Fibroblast of skin of left quadriceps (primary cell): ENCODE data around the gene LRRTM4.
"Not testable (repeated sequence)": the region's sequence is repeated elsewhere in the genome, so short reads cannot be mapped to it uniquely, and the experiment has no call there.

Experiments
- DNase-seq, 2 experiments: peaks; one replicate each; pipeline ENCODE4 v3.0.0-alpha.2; 2013; ENCODE audit warnings: low read depth in 2 of 2

Gene LRRTM4

DNA sequence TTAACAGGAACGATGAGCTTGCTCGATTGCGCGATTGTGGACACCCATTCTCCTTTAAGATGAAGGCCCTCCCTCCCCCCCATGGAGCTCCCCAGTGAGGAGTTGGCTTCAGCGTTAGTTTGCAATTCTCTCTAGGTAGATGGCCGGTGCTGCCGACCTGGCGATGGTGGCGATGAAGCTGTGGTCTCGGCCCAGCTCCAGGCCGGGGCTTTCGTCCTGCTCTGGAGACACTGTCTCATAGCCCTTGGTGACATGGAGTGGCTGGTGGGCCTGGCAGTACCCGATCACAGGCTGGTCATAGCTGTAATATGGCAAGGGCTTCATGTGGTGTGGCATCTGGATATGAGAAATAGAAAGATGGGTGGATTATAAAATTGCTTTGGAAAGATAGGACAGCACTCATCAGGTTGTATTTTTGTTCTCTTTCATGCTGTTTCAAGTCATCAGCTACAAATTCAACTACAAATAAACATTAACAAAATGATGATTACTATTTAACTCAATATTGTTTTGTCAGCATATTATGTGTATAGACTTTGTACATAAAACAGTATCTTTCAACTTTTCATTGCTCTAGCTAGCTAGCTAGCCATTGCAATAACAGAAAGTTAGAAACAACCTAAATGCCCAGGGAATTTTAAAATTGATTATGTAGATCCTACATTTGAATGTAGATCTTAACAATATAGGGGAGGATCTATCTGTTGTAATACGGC is 773.4 kb downstream of the LRRTM4 start:
- no peak for DNase-seq

DNA sequence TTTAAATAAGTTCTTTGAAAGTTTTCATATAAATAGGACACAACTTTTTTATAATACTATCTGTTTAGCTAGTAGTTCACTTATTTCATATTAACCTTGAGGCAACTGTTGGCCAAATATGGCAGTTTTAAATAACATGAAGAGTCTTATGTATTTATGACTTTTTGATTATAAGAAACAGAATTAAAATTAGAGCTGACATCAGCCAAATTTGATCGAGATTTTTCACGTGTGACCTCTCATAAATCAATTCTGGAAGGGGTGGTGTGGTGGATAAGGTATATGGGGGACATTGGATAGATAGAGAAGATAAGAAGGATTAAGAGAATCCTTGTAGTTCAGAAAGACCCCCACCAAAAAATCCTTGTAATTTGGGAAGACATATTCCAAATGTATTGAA is 776.6 kb downstream of the LRRTM4 start:
- DNase-seq, result no peak

DNA sequence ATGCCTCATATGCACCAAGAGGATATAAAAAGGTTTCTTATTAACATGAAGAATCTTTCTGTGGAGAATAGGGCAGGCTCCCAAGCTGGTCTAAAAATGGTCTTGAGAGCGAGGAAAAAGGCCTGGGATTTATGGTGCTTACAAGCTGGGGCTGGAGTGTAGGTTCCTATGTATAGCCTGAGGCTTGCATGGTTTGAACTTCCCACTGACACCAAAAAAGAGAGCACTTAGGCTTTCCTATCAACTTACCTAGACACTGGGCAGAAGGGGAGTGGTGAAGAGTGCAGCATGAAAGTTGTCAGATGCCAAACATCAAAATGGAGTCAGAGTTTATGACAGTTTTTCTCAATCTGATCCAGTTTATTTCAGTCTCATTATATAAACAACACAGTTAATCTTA is 784.6 kb downstream of the LRRTM4 start:
- no peak for DNase-seq

DNA sequence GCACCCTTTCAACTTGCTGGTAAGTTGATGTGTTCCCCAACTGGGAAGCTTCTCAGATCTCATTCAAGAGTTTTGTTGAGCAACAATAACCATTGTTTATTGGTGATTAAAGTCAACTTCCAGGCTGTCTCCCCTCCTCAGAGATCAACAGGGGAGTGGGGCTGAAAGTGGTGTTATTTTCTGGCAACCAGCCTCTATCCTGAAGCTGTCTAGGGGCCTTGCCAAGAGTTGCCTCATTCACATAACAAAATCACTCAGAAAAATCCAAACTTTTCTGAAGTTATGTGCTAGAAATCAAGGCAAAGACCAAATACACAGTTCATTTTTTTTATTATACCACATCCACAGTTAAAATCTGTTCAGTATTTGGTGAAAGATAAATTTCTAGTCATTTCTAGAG is 788.4 kb downstream of the LRRTM4 start:
- DNase-seq, result no peak

DNA sequence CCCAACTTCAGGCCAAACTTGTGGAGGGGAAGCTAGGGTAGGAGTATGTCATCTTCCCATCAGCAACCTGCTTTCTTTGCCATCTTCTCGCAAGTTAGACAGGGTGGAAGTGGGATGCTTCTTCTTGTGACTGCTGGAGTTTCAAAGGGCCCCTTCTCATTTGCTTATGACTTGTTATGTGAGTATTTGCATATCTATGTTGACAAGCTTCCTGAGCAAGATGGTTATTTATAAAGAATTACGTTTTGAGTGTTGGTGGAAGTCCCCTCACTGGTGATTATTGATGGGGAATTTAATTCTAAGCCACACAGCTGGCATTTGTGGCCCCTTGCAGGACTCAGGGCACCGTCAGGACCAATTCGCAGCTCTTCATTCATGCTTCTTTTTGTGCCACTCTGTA is 791.0 kb downstream of the LRRTM4 start:
- no peak for DNase-seq

DNA sequence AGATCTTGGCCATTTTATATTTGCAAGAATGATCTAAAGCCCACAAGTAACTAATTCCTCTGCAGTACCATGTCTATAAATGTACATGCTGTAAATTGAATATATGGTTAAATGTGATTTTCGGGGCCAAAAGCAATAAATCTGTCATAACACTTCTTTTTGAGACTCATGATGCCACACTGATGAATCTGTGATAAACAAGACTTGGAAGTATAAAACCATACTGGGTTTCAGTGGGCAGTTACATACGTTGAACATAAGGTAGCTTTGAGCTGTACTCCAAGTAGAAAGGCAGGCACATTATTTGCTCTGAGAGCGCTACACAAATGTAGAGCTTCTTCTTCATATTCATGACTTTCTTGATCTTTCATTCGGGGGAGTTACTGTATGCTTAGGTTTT is 792.2 kb downstream of the LRRTM4 start:
- no peak for DNase-seq

DNA sequence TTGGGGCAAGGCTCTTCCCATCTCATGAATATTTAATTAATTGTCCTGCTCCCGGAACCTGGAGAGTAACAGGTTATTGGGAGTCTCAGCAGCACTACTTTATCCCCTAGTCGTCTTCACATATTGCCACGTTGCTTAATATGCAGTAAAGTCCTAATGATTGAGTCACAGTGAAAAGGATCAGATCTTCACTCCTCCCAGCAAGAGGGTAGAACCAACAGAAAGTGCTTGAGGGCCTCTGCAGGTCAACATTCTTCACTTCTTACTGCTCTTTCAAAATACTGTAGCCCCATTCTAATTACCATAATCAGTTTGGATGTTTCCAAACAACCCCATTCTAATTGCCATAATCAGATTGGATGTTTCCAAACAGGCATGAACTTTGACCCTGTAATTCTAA is 801.0 kb downstream of the LRRTM4 start:
- DNase-seq, result no peak

DNA sequence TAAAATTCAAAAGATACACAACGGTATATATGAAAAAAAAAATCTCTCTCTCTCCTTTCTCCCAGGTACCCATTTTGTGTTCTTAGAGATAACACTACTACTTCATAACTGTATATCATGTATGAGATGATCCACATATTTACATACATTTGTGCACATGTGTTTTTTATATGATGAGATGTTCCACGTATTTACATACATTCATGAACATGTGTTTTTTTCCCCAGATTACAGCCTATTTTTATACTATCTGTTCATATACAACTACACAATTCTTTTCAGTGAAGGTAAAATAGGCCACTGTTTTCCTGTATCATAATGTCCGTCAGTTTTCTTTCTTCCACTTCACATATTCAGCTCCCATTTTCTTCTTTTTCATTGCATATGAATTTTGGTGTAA is 808.9 kb downstream of the LRRTM4 start:
- no peak for DNase-seq

DNA sequence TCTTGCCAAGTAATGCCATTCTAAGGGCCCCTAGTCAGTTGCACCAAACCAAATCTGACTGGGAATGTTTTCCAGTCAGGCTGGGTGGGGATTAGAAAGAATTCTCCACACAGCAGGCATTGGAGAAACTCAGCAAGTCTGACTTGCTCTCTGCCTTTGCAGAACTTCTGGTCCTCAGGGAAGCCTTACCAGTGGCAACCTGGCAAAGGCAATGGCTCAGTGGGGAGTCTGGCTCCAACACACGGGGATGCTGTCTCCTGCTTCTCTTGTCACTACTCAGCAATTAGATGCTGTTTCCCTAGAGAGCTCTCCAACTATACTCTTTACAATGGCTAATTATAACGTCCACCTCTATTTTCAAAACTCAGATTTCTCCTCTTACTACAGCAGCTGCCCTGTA is 810.7 kb downstream of the LRRTM4 start:
- no peak for DNase-seq

DNA sequence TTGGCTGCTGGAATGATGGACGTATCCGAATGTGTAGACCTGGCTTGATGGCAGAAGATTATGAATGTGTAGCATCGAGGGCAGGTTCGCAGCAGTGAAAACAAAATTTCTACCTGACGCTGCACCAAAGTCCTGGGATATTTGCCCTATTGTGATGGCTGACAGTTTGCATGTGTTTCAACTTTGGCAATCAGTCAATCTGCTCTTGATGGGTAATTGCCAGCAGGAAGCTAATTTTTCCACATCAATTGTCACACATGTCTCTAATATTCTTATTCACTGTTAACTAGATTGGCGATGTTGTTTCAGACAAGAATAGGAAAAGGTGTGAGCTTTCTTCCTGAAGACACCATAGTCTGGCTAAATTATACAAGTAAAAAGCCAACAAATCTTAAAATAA is 821.3 kb downstream of the LRRTM4 start:
- DNase-seq, result no peak

DNA sequence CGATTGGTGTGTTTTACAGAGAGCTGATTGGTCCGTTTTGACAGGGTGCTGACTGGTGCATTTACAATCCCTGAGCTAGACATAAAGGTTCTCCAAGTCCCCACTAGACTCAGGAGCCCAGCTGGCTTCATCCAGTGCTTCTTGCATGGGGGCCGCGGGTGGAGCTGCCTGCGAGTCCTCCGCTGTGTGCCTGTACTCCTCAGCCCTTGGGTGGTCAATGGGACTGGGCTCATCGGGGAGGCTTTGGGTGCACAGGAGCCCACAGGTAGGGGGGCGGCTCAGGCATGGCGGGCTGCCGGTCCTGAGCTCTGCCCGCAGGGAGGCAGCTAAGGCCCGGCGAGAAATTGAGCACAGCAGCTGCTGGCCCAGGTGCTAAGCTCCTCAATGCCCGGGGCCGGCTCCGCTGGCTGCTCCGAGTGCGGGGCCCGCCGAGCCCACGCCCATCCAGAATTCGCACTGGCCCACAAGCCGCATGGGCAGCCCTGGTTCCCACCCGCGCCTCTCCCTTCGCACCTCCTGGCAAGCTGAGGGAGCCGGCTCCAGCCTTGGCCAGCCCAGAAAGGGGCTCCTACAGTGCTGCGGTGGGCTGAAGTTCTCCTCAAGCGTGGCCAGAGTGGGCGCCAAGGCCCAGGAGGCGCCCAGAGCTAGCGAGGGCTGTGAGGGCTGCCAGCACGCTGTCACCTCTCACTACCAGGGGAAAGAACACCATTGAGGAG is 824.0 kb downstream of the LRRTM4 start:
- not testable (repeated sequence) for DNase-seq
